HepG2 (cell line): Measurements from ENCODE around the gene RASIP1. TPM values are rescaled to one million over a fixed set of nuclear protein-coding genes. Genes with fewer than 3 reads are reported as not detected.
A peak's percentile ranks its signal among the peaks of the same experiment; 100 is the strongest.

Experiments used
- ARHGAP35 ChIP-seq: sonication (generic); formaldehyde crosslinking; IDR thresholded peaks from 2 replicates; pipeline ENCODE4 v1.9.0; 2022; ENCODE audit warnings: mild to moderate bottlenecking, inconsistent platforms, moderate library complexity, missing genetic modification reagents, borderline replicate concordance
- ARID4A ChIP-seq: sonication (generic); formaldehyde crosslinking; IDR thresholded peaks from 2 replicates; pipeline ENCODE4 v1.5.0; 2020; ENCODE audit warnings: mild to moderate bottlenecking, missing genetic modification reagents, borderline replicate concordance
- DMAP1 ChIP-seq: IDR thresholded peaks from 2 replicates; pipeline ENCODE4 v1.6.1; 2016
- EP300 ChIP-seq, 3 experiments: sonication (generic) in 1 of 3; formaldehyde crosslinking in 1 of 3; IDR thresholded peaks; 2 replicates each; pipeline versions ENCODE4 v1.5.1 to v1.6.1; 2011 to 2020; ENCODE audit warnings: low read depth in 2 of 3, low read length in 2 of 3, borderline replicate concordance in 1 of 3, improper control_type of control experiment in 1 of 3, mild to moderate bottlenecking in 1 of 3, missing genetic modification reagents in 1 of 3, moderate library complexity in 1 of 3
- GFI1 ChIP-seq: sonication (generic); formaldehyde crosslinking; IDR thresholded peaks from 2 replicates; pipeline ENCODE4 v1.5.0; 2020; ENCODE audit warnings: missing genetic modification reagents, mild to moderate bottlenecking, borderline replicate concordance
- HMGXB3 ChIP-seq: sonication (generic); formaldehyde crosslinking; IDR thresholded peaks from 2 replicates; pipeline ENCODE4 v1.4.0; 2020; ENCODE audit warnings: missing genetic modification reagents, borderline replicate concordance
- MEIS1 ChIP-seq: sonication (generic); formaldehyde crosslinking; IDR thresholded peaks from 2 replicates; pipeline ENCODE4 v1.9.0; 2021; ENCODE audit warnings: mild to moderate bottlenecking, missing genetic modification reagents, moderate library complexity, borderline replicate concordance
- MIER2 ChIP-seq: IDR thresholded peaks from 2 replicates; pipeline ENCODE4 v1.6.1; 2016; ENCODE audit warnings: missing biosample characterization, missing genetic modification reagents
- NCOR1 ChIP-seq: fragments of 200-600 bp; sonication (generic); IDR thresholded peaks from 2 replicates; pipeline ENCODE4 v1.7.0; 2017; ENCODE audit warnings: antibody characterized with exemption, low read length, borderline replicate concordance
- RXRB ChIP-seq: IDR thresholded peaks from 2 replicates; pipeline ENCODE4 v1.6.1; 2016; ENCODE audit warnings: borderline replicate concordance, missing genetic modification reagents, missing compliant biosample characterization
- SNRNP70 ChIP-seq: fragments of 200-400 bp; formaldehyde crosslinking; IDR thresholded peaks from 2 replicates; pipeline ENCODE4 v1.6.1; 2017; ENCODE audit warnings: mild to moderate bottlenecking, low read depth, low read length, moderate library complexity
- ZIK1 ChIP-seq: sonication (generic); formaldehyde crosslinking; IDR thresholded peaks from 2 replicates; pipeline ENCODE4 v1.5.0; 2020; ENCODE audit warnings: mild to moderate bottlenecking, low read depth, missing genetic modification reagents, borderline replicate concordance
- ZKSCAN1 ChIP-seq: fragments of 150-350 bp; IDR thresholded peaks from 2 replicates; pipeline ENCODE4 v1.6.1; 2014; ENCODE audit warnings: low read length
- ZMYM4 ChIP-seq: sonication (generic); formaldehyde crosslinking; IDR thresholded peaks from 2 replicates; pipeline ENCODE4 v1.8.1; 2023; ENCODE audit warnings: mild to moderate bottlenecking, missing genetic modification reagents
- ZNF10 ChIP-seq: sonication (generic); formaldehyde crosslinking; IDR thresholded peaks from 2 replicates; pipeline ENCODE4 v1.4.0; 2020; ENCODE audit warnings: mild to moderate bottlenecking, low read depth, missing genetic modification reagents, borderline replicate concordance
- ZNF343 ChIP-seq: sonication (generic); formaldehyde crosslinking; IDR thresholded peaks from 2 replicates; pipeline ENCODE4 v1.4.0; 2020; ENCODE audit warnings: mild to moderate bottlenecking, missing genetic modification reagents
- ZNF446 ChIP-seq: sonication (generic); formaldehyde crosslinking; IDR thresholded peaks from 2 replicates; pipeline ENCODE4 v1.5.0; 2020; ENCODE audit warnings: mild to moderate bottlenecking, missing genetic modification reagents
- ZNF616 ChIP-seq: sonication (generic); formaldehyde crosslinking; IDR thresholded peaks from 2 replicates; pipeline ENCODE4 v1.5.0; 2020; ENCODE audit warnings: low read depth, mild to moderate bottlenecking, missing genetic modification reagents
- ZNF713 ChIP-seq: sonication (generic); formaldehyde crosslinking; IDR thresholded peaks from 2 replicates; pipeline ENCODE4 v1.4.0; 2020; ENCODE audit warnings: mild to moderate bottlenecking, missing genetic modification reagents
- ZNF720 ChIP-seq: sonication (generic); formaldehyde crosslinking; IDR thresholded peaks from 2 replicates; pipeline ENCODE4 v1.4.0; 2020; ENCODE audit warnings: missing genetic modification reagents
- ZNF776 ChIP-seq: sonication (generic); formaldehyde crosslinking; IDR thresholded peaks from 2 replicates; pipeline ENCODE4 v1.4.0; 2020; ENCODE audit warnings: mild to moderate bottlenecking, missing genetic modification reagents
- polyA plus RNA-seq, 8 experiments: library from polyadenylated mRNA; depleted of rRNA in 3 of 8; stranded (reverse) in 7 of 8; unstranded in 1 of 8; fragments of >200 nt; fragmentation: Illumina TruSeq in 4 of 8; extraction: Trizol in 4 of 8; gene quantifications; 2 replicates each; pipeline versions ENCODE4 v1.2.1 to v1.2.3, GENCODE V29; 2011 to 2016; ENCODE audit warnings: low read depth in 4 of 8, missing spikeins in 1 of 8, mixed read lengths in 1 of 8; ENCODE audit not compliant: insufficient read depth in 1 of 8
- total RNA-seq, 5 experiments: library from RNA; depleted of rRNA; stranded (reverse); fragments of >200 nt; fragmentation: Illumina TruSeq; extraction: Trizol; gene quantifications; 2 replicates each; pipeline ENCODE4 v1.2.3, GENCODE V29; 2016; ENCODE audit warnings: low read depth in 1 of 5

Gene RASIP1
- total and polyA plus RNA-seq, 2 of the 13 experiments (the other 11 are each of a cell fraction or from before 2014, with no cell fraction given), result 0.44 to 0.58 TPM

- TF ChIP-seq ARID4A (CRISPR knock-in tag) (peak; percentile 50; the same call in 1 of the 2 replicates), MIER2 (CRISPR knock-in tag) (no peak), NCOR1 (no peak; the same call in 1 of the 2 replicates), ZNF446 (CRISPR knock-in tag) (no peak), ZNF720 (CRISPR knock-in tag) (no peak), MEIS1 (CRISPR knock-in tag) (peak; percentile 43; the same call in 1 of the 2 replicates), ZIK1 (CRISPR knock-in tag) (0 out of 2 replicates have a peak, but pooled peaks have one; percentile 41), ZNF713 (CRISPR knock-in tag) (no peak), ZKSCAN1 (no peak), ZNF10 (no peak), ZNF616 (CRISPR knock-in tag) (no peak), EP300 (IDR thresholded peaks at IDR 0.05; ENCODE audit: low read depth in 2 of 2, low read length in 2 of 2) (no peak), EP300 (CRISPR knock-in tag; IDR thresholded peaks at IDR 0.05; ENCODE audit: borderline replicate concordance) (no peak; the same call in 1 of the 2 replicates), SNRNP70 (no peak), ZNF776 (no peak), ARHGAP35 (peak; percentile 31; the same call in 1 of the 2 replicates), DMAP1 (CRISPR knock-in tag) (peak; percentile 40; the same call in 1 of the 2 replicates), HMGXB3 (CRISPR knock-in tag) (peak; percentile 58; the same call in 1 of the 2 replicates), RXRB (CRISPR knock-in tag) (peak; percentile 28; the same call in 1 of the 2 replicates), ZNF343 (CRISPR knock-in tag) (no peak), ZMYM4 (CRISPR knock-in tag) (no peak), GFI1 (CRISPR knock-in tag) (no peak)
These were observed 19.7 kb downstream of the RASIP1 start (continued) for GRCh38 chr19:48720613-48721296.
